Measurements from ENCODE around the gene AP4E1. TPM values are rescaled to one million over a fixed set of nuclear protein-coding genes. Genes with fewer than 3 reads are reported as not detected.

Gene AP4E1
- total and polyA plus RNA-seq, 2 of the 4 experiments (the other 2 are of a cell fraction) = 3.1 to 6.8 TPM

GRCh38 chr15:50906954-50907600 lies 1.4 kb upstream of the AP4E1 start:
- H3K56ac ChIP-seq (ENCODE audit: extremely low read depth, insufficient read depth, low read length) = no peak overlapping the region
- ChIA-PET CTCF (interaction anchor here (0.6 kb wide), 1 partner anchor 762 kb away, joined by 3 read pairs; no protein-coding TSS in a partner anchor), POLR2A (ENCODE audit: unreplicated experiment) (no interaction called here)
- no peaks in the 10 kb centered on the region for H3K9me3 ChIP-seq (ENCODE audit: control insufficient read depth, insufficient read depth, low read length)
- H4K8ac ChIP-seq (ENCODE audit: low read depth in 2 of 2, low read length in 2 of 2) = peak overlapping the region in 1 of 2 experiments; percentile 20; a peak in 1 of 4 replicates
- H2BK15ac ChIP-seq (ENCODE audit: low read depth, low read length) = no peak overlapping the region
- peak overlapping the region; percentile 57; the same call in 1 of the 2 replicates for H3K23ac ChIP-seq (ENCODE audit: low read depth, low read length)
- H3K79me1 ChIP-seq (ENCODE audit: low read depth in 1 of 2, low read length in 2 of 2) = peaks cover 13 to 25% of the 10 kb centered on the region in 2 experiments
- no peak overlapping the region; the same call in 1 of the 2 replicates for H3K4ac ChIP-seq (ENCODE audit: low read depth, low read length)
- H3K36me3 ChIP-seq (ENCODE audit: control insufficient read depth, insufficient read depth, low read length) = no peaks in the 10 kb centered on the region
- peaks cover 4% of the 10 kb centered on the region; the same call in 1 of the 2 replicates for H3K4me1 ChIP-seq (ENCODE audit: control insufficient read depth, insufficient read depth, low read length)
- peak overlapping the region; percentile 81; the same call in 1 of the 2 replicates for H3K4me3 ChIP-seq (ENCODE audit: insufficient read depth, low read depth, low read length)
- H2AK9ac ChIP-seq (replicated peaks; ENCODE audit: low read depth, low read length, poor library complexity) = no peak overlapping the region
- H2BK120ac ChIP-seq (ENCODE audit: low read depth, low read length) = peak overlapping the region; percentile 24; the same call in 1 of the 2 replicates
- H4K91ac ChIP-seq (ENCODE audit: insufficient read depth, low read depth, low read length) = no peak overlapping the region
- TF ChIP-seq RFX5 (IDR thresholded peaks at IDR 0.05; ENCODE audit: low read depth, low read length) (no peak), CEBPB (IDR thresholded peaks at IDR 0.05; ENCODE audit: low read depth, low read length) (no peak), RAD21 (IDR thresholded peaks at IDR 0.05; ENCODE audit: low read length) (no peak), CHD1 (IDR thresholded peaks at IDR 0.05; ENCODE audit: low read depth, low read length) (no peak), FOS (IDR thresholded peaks at IDR 0.05; ENCODE audit: low read depth, low read length) (no peak), MAFK (IDR thresholded peaks at IDR 0.05; ENCODE audit: low read depth, low read length) (no peak)
- TF ChIP-seq, protein P1, sequence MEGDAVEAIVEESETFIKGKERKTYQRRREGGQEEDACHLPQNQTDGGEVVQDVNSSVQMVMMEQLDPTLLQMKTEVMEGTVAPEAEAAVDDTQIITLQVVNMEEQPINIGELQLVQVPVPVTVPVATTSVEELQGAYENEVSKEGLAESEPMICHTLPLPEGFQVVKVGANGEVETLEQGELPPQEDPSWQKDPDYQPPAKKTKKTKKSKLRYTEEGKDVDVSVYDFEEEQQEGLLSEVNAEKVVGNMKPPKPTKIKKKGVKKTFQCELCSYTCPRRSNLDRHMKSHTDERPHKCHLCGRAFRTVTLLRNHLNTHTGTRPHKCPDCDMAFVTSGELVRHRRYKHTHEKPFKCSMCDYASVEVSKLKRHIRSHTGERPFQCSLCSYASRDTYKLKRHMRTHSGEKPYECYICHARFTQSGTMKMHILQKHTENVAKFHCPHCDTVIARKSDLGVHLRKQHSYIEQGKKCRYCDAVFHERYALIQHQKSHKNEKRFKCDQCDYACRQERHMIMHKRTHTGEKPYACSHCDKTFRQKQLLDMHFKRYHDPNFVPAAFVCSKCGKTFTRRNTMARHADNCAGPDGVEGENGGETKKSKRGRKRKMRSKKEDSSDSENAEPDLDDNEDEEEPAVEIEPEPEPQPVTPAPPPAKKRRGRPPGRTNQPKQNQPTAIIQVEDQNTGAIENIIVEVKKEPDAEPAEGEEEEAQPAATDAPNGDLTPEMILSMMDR (conservative IDR thresholded peaks at IDR 0.05; ENCODE audit: low read depth, low read length) = no peak
- BruUV-seq (replicated peaks) = no TSS peak
- no peak overlapping the region for H2BK5ac ChIP-seq (ENCODE audit: low read depth, low read length, poor library complexity, severe bottlenecking)
- no peak overlapping the region for H2BK20ac ChIP-seq (ENCODE audit: low read depth, low read length)
- DNase-seq (peak; percentile 4), ATAC-seq (ENCODE audit: low read depth) (no peak)
- H3K14ac ChIP-seq (replicated peaks; ENCODE audit: low read depth, low read length) = 0 out of 2 replicates have a peak overlapping the region, but pooled peaks have one; percentile 23
- dilution Hi-C loops (cut with HindIII; ENCODE audit: low sequenced_read_pairs, unreplicated experiment) = no loop called here
- H3K27ac ChIP-seq (ENCODE audit: insufficient read depth, low read length) = no peak overlapping the region
- H4K20me1 ChIP-seq (ENCODE audit: insufficient read depth, low read length) = no peaks in the 10 kb centered on the region
- WGBS, 2 experiments (ENCODE audit: extremely low coverage in 2 of 2, insufficient read length in 1 of 2) = 92% methylated on average over 4 of the region's 16 CpGs; no CpG with 5 or more reads in 1 of the 2 experiments
- H3K9me1 ChIP-seq (ENCODE audit: insufficient read depth, low read length) = no peaks in the 10 kb centered on the region
- no peak overlapping the region for H3K18ac ChIP-seq (ENCODE audit: low read depth, low read length)
- in situ Hi-C loops (cut with MboI; ENCODE audit: low sequenced_read_pairs) = loop anchor here (5.0 kb wide), 1 partner anchor 230 kb away; no protein-coding TSS in a partner anchor
- intact Hi-C loops (cut with micrococcal nuclease) = loop anchor here (5.0 to 10.0 kb wide), 3 partner anchors 295 to 552 kb away; partner anchors contain the start of gene GABPB1
- H3K4me2 ChIP-seq (ENCODE audit: low read depth, low read length) = peak overlapping the region; percentile 96
- H3K9ac ChIP-seq (ENCODE audit: low read depth, low read length) = peak overlapping the region; percentile 77; the same call in 1 of the 2 replicates
- no peak overlapping the region for H2AK5ac ChIP-seq (ENCODE audit: low read depth, low read length)
- no peaks in the 10 kb centered on the region for H3K27me3 ChIP-seq (ENCODE audit: control insufficient read depth, insufficient read depth, low read length)
- no peak overlapping the region; the same call in 1 of the 2 replicates for H4K5ac ChIP-seq (ENCODE audit: low read depth, low read length)
- H2AFZ ChIP-seq (replicated peaks; ENCODE audit: low read length, poor library complexity) = no peak overlapping the region

Measured in IMR-90 (cell line).